Activated CD8-positive, alpha-beta memory T cell treated with anti-CD3 and anti-CD28 coated beads, Interleukin-2, amount 50 U/mL, for 24 hours (primary cell): ENCODE data around the gene INO80.

Experiments
- DNase-seq: peaks from one replicate; pipeline ENCODE4 v3.0.0-alpha.2; 2020; ENCODE audit errors: extremely low read depth

INO80 gene

GRCh38 chr15:40999190-40999589 is 116.9 kb downstream of the INO80 start:
- no peak for DNase-seq

GRCh38 chr15:40995656-40996055 is 120.4 kb downstream of the INO80 start:
- no peak for DNase-seq

DNA sequence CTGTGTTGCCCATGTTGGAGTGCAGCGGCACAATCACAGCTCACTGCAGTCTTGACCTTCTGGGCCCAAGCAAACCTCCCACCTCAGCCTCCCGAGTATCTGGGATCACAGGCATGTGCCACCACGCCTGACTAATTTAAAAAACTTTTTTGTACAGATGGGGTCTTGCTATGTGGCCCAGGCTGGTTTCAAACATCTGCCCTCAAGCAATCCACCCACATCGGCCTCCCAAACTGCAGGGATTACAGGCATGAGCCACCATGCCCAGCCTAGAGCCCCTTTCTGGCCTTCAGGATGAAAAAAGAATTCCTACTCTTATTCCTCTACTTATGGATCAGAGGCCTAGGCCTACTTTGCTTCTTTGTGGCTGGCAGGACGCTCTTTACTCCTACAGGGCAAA is 123.3 kb downstream of the INO80 start:
- DNase-seq = no peak

GRCh38 chr15:40992241-40992741 is 123.8 kb downstream of the INO80 start:
- no peak for DNase-seq

GRCh38 chr15:40991355-40991754 is 124.7 kb downstream of the INO80 start:
- DNase-seq = no peak

- no peak for DNase-seq
Measured at GRCh38 chr15:40990789-40991188, 125.3 kb downstream of the INO80 start.

DNA sequence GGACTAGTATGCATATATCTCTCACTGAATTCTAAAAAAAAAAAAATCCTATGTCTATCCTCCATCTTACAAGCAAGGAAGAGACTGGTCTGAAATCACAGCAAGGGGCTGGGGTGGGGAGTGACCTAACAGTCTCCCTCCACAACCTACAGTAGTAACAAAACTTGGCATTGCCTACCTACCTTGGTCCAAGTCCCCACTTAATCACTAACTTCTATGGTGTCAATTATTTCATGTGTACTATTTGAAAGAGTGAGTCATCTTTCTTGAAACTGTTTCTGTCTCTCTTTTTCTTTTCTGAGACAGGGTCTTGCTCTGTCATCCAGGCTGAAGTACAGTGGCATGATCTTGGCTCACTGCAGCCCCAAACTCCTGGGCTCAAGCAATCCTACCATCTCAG is 126.0 kb downstream of the INO80 start:
- no peak for DNase-seq

- DNase-seq = no peak
Measured at GRCh38 chr15:40988156-40988555, 127.9 kb downstream of the INO80 start.

- DNase-seq = no peak
Measured at GRCh38 chr15:40986820-40987219, 129.3 kb downstream of the INO80 start.

- DNase-seq = no peak
Measured at GRCh38 chr15:40985541-40986330, 130.3 kb downstream of the INO80 start.

GRCh38 chr15:40984964-40985363 is 131.1 kb downstream of the INO80 start:
- no peak for DNase-seq

GRCh38 chr15:40984406-40984805 is 131.7 kb downstream of the INO80 start:
- no peak for DNase-seq

DNA sequence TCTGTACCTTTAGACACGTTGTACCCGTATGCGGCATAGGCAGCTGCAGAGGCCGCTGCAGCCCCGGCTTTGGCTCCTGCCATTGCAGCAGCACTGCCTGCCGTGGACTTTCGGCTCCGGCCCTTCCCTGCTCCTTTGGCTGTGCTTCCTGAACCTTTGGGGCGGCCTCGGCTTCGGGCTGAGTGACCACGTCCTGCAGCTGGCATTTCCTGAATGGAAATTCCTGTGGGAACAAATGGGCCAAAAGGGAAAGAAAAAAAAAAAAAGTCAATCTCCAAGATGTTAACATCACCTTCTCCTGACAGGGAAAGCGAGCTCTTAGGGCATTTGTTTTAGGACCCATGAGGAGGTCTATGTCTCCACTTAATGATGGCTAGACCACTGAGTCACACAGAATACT is 133.2 kb downstream of the INO80 start:
- DNase-seq = no peak

DNA sequence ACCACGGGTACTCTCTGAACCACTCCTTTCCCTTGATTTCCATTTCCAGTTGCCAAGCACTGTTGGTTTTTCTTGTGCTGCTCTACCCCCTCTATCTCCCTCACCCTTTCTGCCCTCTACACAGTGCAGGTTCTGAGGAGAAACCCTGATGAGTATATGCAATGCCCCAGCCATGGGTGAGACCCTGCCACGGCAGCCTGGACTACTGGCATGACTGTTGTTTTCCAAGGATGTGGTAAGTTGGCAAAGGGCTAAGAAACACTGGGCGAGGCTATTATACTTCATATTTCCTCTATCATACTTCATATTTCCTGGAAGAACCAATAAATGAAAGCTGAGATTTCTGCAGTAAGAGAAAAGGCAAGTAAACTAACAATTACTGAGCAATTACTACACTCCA is 134.9 kb downstream of the INO80 start:
- no peak for DNase-seq

DNA sequence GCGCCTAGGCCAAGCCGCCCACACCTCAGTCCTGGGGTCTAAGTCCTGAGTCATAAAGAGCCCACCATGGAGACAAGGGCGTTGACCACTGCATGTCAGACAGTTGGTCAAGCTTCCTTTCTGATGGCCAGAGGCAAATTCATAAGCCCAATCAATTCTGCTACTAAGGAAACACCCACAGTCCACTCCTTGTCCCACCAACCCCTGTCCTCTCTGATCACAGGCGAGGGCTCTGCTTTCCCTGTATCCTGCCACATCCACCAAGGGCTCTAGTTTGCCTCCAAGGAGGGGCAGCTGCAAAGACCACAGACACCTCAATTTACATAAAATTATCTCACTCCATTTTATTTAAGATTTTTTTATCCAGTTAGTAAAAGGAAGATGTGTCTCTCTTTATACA is 137.5 kb downstream of the INO80 start:
- no peak for DNase-seq

GRCh38 chr15:40978141-40978540 is 137.9 kb downstream of the INO80 start:
- no peak for DNase-seq

DNA sequence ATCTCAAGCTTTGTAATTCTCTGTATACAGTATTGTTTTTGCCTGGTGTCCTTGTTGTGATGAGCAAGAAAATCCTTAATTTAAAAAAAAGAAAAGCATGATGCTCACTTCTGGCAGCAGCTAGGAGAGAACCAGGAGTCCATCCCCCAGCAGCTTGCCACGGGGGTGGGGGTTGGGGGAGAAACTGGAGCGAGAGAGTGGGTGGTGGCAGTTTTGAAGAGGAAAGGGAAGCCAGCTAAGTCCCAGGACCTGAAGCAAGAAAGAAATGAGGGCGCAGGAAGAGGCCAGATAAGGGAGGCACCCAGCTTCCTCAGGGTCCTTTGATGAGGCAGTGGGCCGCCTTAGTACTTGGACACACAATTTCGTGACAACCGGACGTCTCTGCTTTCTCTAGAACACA is 139.3 kb downstream of the INO80 start:
- DNase-seq = no peak

DNA sequence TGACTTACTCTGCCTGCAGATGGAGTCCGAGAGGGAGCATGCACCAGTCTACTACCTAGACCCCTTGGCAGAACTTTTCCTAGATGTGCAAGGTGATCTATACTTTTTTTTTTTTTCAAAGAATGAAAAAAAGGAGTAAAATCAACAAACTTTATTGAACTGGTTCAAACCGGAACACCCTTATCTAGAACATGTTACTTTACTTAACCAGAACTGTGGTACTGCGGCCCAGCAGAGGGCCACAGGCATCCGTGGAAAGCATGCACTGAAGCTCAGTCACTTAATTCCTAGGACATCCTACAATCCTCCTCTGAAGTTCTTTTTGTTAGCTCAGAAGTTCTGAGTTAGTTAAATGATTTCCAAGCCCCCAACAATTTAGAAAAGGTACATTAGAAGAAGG is 141.2 kb downstream of the INO80 start:
- no peak for DNase-seq

GRCh38 chr15:40969363-40969762 is 146.7 kb downstream of the INO80 start:
- no peak for DNase-seq

- no peak for DNase-seq
Measured at GRCh38 chr15:40968290-40969085, 147.6 kb downstream of the INO80 start.

DNA sequence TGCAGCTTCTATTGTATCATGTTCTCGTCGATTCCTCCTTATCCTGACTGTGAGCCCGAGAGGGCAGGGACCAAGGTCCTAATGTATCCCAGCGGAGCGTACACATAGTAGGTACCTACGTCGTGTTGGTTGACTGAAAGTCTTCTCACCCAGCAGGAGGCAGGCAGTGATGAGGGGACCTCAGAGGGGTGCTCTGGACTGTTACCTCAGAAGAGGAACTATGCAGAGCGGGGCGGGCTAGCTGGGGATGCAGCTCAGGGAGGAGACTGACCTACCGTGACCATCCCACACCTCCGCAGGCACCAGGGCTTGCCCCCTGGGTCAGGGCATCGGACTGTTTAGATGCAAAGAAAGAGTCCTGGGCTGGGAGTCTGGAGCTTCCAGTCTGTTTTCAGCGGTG is 151.4 kb downstream of the INO80 start:
- no peak for DNase-seq

GRCh38 chr15:40964006-40964405 is 152.1 kb downstream of the INO80 start:
- DNase-seq = no peak

GRCh38 chr15:40963201-40963600 is 152.9 kb downstream of the INO80 start:
- DNase-seq = no peak
